Esophagus squamous epithelium (tissue), 5 donors: ENCODE results near the gene TLR6. TPM values are rescaled to one million over a fixed set of nuclear protein-coding genes. Genes with fewer than 3 reads are reported as not detected.

Experiments used
- DNase-seq: peaks from one replicate; lab custom pipeline; 2025; lab: John Stamatoyannopoulos, UW
- H3K27ac ChIP-seq, 4 donors: fragments of 200-600 bp; sonication (generic); one replicate each; pipeline ENCODE4 v1.5.1; 2016 to 2019; ENCODE audit warnings: mild to moderate bottlenecking in 1 of 4
- H3K27me3 ChIP-seq, 4 donors: fragments of 200-600 bp; sonication (generic); 1 replicate in 3 of 4; 2 replicates in 1 of 4; pipeline versions ENCODE4 v1.5.1 to v1.6.0; 2017 to 2021; ENCODE audit warnings: antibody characterized with exemption in 1 of 4
- H3K36me3 ChIP-seq, 3 donors: fragments of 200-600 bp; sonication (generic); one replicate each; pipeline ENCODE4 v1.5.1; 2016 to 2019
- H3K4me1 ChIP-seq, 3 donors: fragments of 200-600 bp; sonication (generic); one replicate each; pipeline ENCODE4 v1.5.1; 2017 to 2019
- H3K4me3 ChIP-seq, 4 donors: fragments of 200-600 bp; sonication (generic); 1 replicate in 3 of 4; 2 replicates in 1 of 4; pipeline ENCODE4 v1.5.1; 2016 to 2019; ENCODE audit warnings: mild to moderate bottlenecking in 2 of 4, moderate library complexity in 1 of 4
- H3K9me3 ChIP-seq, 3 donors: fragments of 200-600 bp; sonication (generic); one replicate each; pipeline ENCODE4 v1.5.1; 2016 to 2019
- CTCF ChIP-seq, 6 experiments: fragments of 450-650 bp in 4 of 6; fragments of 200-600 bp in 2 of 6; sonication (generic) in 2 of 6; IDR thresholded peaks; one replicate each; pipeline ENCODE4 v1.5.1; 2016 to 2019; ENCODE audit warnings: antibody characterized with exemption in 6 of 6, mild to moderate bottlenecking in 4 of 6, moderate library complexity in 4 of 6
- POLR2A ChIP-seq, 4 donors: fragments of 450-650 bp; IDR thresholded peaks; one replicate each; pipeline ENCODE4 v1.6.1; 2017; ENCODE audit warnings: antibody characterized with exemption in 4 of 4, mild to moderate bottlenecking in 4 of 4, moderate library complexity in 3 of 4
- WGBS, 2 donors: methylation state at CpG; one replicate each; pipeline ENCODE4 v1.1.5; 2018; 5-methylcytosine and 5-hydroxymethylcytosine counted together
- intact Hi-C: fragments of 100-400 bp; cut with DNase I; formaldehyde crosslinking; loops from one replicate; pipeline ENCODE4 v1.15.0; 2022
- small RNA-seq, 4 donors: library from RNA; depleted of rRNA; stranded (forward); fragments of <200 nt; gene quantifications; one replicate each; pipeline ENCODE3, GENCODE V24; 2016
- total RNA-seq, 4 donors: library from RNA; depleted of rRNA; stranded (reverse); fragments of >200 nt; gene quantifications; one replicate each; pipeline ENCODE4 v1.1.0, GENCODE V29; 2016
- donor health status: DM: yes; HTN: yes; CAD: no.

TLR6 gene
- total RNA-seq, 4 donors from 2014 or later = 1.1 to 3.3 (median 2.5) TPM

GRCh38 chr4:38775326-38775725, 81.3 kb downstream of the TLR6 start:
- 61 to 71% methylated on average over 2 of the region's 2 CpGs for WGBS, 2 donors

GRCh38 chr4:38774181-38774955, 82.2 kb downstream of the TLR6 start:
- Histone ChIP-seq H3K9me3 (no peaks in the 10 kb centered on the region), H3K36me3 (no peaks in the 10 kb centered on the region), H3K4me1 (peaks cover 0 to 14% (median 5%) of the 10 kb centered on the region in 3 donors), H3K4me3 (no peak overlapping the region), H3K27ac (no peak overlapping the region), H3K27me3 (no peaks in the 10 kb centered on the region)
- intact Hi-C loops = no loop called here
- 86 to 88% methylated on average over 8 of the region's 8 CpGs for WGBS, 2 donors
- TF ChIP-seq POLR2A (IDR thresholded peaks at IDR 0.05) (no peak), CTCF (IDR thresholded peaks at IDR 0.05) (no peak)
- DNase-seq = no peak

More at GRCh38 chr4:38775326-38775725, 81.3 kb downstream of the TLR6 start:
- Histone ChIP-seq H3K4me1 (peaks cover 0 to 5% (median 0%) of the 10 kb centered on the region in 3 donors), H3K9me3 (no peaks in the 10 kb centered on the region), H3K27ac (no peak overlapping the region), H3K36me3 (no peaks in the 10 kb centered on the region), H3K27me3 (no peaks in the 10 kb centered on the region), H3K4me3 (no peak overlapping the region)
- DNase-seq = no peak
- TF ChIP-seq POLR2A (IDR thresholded peaks at IDR 0.05) = no peak
- no peak for TF ChIP-seq CTCF (IDR thresholded peaks at IDR 0.05)
- intact Hi-C loops = no loop called here

Small RNAs within 50 kb of the gene (small RNA-seq; reads per million reads assigned to genes)
- 10.5 to 35.7 (median 22.6) reads per million in 4 donors for gene MIR574

Other genes starting within 250 kb of the TLR6 start
- 10 to 100 TPM; 44.2 to 91.4 (median 82.7) TPM for gene KLF3, start 192.6 kb downstream of the TLR6 start, total RNA-seq
- gene TLR10, start 73.8 kb downstream of the TLR6 start, total RNA-seq = under 1 TPM in 3 of 4 donors, not detected in 1; 0.09 to 0.38 (median 0.38) TPM
- gene TLR1, start 52.0 kb downstream of the TLR6 start, total RNA-seq = 10 to 100 TPM in 2 of 4 donors, 1 to 10 TPM in 2; 2.5 to 11.3 (median 10.3) TPM
- 10 to 100 TPM; 36.7 to 80.9 (median 69.2) TPM for gene FAM114A1, start 11.0 kb upstream of the TLR6 start, total RNA-seq
- 1 to 10 TPM in 2 of 4 donors, under 1 TPM in 1, not detected in 1; 0.15 to 9.6 (median 1.1) TPM for gene TMEM156, start 175.6 kb upstream of the TLR6 start, total RNA-seq
- 10 to 100 TPM in 3 of 4 donors, 1 to 10 TPM in 1; 4.6 to 47.3 (median 18.9) TPM for gene KLHL5, start 205.4 kb upstream of the TLR6 start, total RNA-seq